DOHH2 (cell line): Measurements from ENCODE around the gene CPAMD8.

Source experiments
- EZH2phosphoT487 ChIP-seq: fragments of 200-600 bp; sonication (generic); IDR thresholded peaks from 2 replicates; pipeline ENCODE4 v1.6.1; 2017; ENCODE audit warnings: borderline replicate concordance, mild to moderate bottlenecking, antibody characterized with exemption, low read length, moderate library complexity, mixed read lengths
- TF ChIP-seq, protein P1 (sequence below): fragments of 200-600 bp; sonication (generic); IDR thresholded peaks from one replicate; pipeline ENCODE4 v1.5.1; 2014; ENCODE audit warnings: antibody characterized with exemption, mild to moderate bottlenecking, low read depth, low read length; ENCODE audit not compliant: poor library complexity, severe bottlenecking

DNA sequence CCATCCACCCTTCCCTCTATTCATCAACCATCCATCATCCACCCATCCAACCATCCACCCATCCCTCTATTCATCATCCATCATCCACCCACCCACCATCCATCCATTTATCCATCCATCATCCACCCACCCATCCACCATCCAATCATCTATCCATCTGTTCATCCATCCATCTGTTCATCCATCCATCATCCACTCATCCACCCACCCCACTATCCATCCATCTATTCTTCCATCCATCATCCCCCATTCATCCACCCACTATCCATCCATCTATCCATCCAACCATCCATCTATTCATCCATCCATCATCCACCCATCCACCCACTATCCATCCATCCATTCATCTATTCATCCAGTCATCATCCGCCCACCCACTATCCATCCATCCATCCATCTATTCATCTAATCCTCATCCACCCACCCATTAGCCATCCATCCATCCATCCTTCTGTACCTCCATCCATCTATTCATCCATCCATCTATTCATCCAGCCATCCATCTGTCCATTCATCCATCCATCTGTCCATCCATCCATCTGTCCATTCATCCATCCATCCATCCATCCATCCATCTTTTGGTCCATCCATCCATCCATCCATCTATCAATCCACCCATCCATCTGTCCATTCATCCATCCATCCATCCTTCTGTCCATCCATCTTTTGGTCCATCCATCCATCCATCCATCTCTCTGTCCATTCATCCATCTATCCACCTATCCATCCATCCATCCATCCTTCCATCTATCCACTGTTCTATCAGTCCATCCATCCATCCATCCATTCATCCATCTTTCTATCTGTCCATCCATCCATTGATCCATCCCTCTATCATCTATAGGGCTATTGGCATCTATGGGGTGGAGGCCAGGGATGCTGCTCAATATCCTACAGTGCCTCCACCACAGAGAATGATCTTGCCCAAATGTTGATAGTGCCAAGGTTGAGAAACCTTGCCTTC is 47.5 kb downstream of the CPAMD8 start:
- TF ChIP-seq, protein P1, sequence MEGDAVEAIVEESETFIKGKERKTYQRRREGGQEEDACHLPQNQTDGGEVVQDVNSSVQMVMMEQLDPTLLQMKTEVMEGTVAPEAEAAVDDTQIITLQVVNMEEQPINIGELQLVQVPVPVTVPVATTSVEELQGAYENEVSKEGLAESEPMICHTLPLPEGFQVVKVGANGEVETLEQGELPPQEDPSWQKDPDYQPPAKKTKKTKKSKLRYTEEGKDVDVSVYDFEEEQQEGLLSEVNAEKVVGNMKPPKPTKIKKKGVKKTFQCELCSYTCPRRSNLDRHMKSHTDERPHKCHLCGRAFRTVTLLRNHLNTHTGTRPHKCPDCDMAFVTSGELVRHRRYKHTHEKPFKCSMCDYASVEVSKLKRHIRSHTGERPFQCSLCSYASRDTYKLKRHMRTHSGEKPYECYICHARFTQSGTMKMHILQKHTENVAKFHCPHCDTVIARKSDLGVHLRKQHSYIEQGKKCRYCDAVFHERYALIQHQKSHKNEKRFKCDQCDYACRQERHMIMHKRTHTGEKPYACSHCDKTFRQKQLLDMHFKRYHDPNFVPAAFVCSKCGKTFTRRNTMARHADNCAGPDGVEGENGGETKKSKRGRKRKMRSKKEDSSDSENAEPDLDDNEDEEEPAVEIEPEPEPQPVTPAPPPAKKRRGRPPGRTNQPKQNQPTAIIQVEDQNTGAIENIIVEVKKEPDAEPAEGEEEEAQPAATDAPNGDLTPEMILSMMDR, result no peak
- TF ChIP-seq EZH2phosphoT487, result no peak
